A549 (cell line): ENCODE results near the gene CPLX1. TPM values are rescaled to one million over a fixed set of nuclear protein-coding genes. Genes with fewer than 3 reads are reported as not detected.

Experiments
- ATAC-seq, 2 experiments: fragments of 200-7000 bp in 1 of 2; fragments of >200 bp in 1 of 2; cut with Nextera tagmentation in 1 of 2; cut with Tn5 transposase in 1 of 2; 3 replicates each; pipeline versions ENCODE4 v1.8.0 to v1.9.1; 2018 to 2020; ENCODE audit warnings: mild to moderate bottlenecking in 1 of 2, moderate library complexity in 1 of 2
- CTCF ChIA-PET: fragments of 300-600 bp; sonication (Branson Sonifier 250); formaldehyde crosslinking; extraction: SDS; loops from one replicate; lab custom pipeline; 2021; ENCODE audit warnings: antibody characterized with exemption, inconsistent platforms; lab: Yijun Ruan, JAX
- POLR2A ChIA-PET: fragments of 350-600 bp; formaldehyde crosslinking; extraction: SDS; loops from one replicate; lab custom pipeline; 2021; ENCODE audit warnings: antibody characterized with exemption, inconsistent platforms; lab: Yijun Ruan, JAX
- DNase-seq, 2 experiments: peaks; one replicate each; pipeline versions ENCODE4 v3.0.0 to v3.0.0-alpha.2; 2011 to 2016; ENCODE audit warnings: low read depth in 1 of 2, low spot score in 1 of 2
- FAIRE-seq: peaks from 2 replicates; lab custom pipeline; 2011; peaks lifted over from hg19 to GRCh38; lab: Jason Lieb, UNC
- H3K27ac ChIP-seq, 2 experiments: fragments of >200 bp; sonication (Bioruptor Twin); formaldehyde crosslinking; 3 replicates each; pipeline ENCODE4 v1.5.1; 2016 to 2017
- H3K4me1 ChIP-seq: fragments of >200 bp; sonication (Bioruptor Twin); formaldehyde crosslinking; 3 replicates; pipeline ENCODE4 v1.6.1; 2016
- H3K4me2 ChIP-seq: fragments of >200 bp; sonication (Bioruptor Twin); formaldehyde crosslinking; 3 replicates; pipeline ENCODE4 v1.6.1; 2016
- H3K4me3 ChIP-seq: fragments of >200 bp; sonication (Bioruptor Twin); formaldehyde crosslinking; 3 replicates; pipeline ENCODE4 v1.5.1; 2016
- H3K9me3 ChIP-seq: fragments of >200 bp; sonication (Bioruptor Twin); formaldehyde crosslinking; 3 replicates; pipeline ENCODE4 v1.6.1; 2016
- ATOH8 ChIP-seq: fragments of 250-450 bp; sonication (Bioruptor Pico); IDR thresholded peaks from 2 replicates; pipeline ENCODE4 v1.5.0; 2020; ENCODE audit warnings: low read depth, mild to moderate bottlenecking, moderate library complexity
- BCL3 ChIP-seq: fragments of >200 bp; sonication (Bioruptor Twin); formaldehyde crosslinking; IDR thresholded peaks from 3 replicates; pipeline ENCODE4 v1.6.1; 2016
- CBX8 ChIP-seq: fragments of 200-600 bp; sonication (generic); IDR thresholded peaks from 2 replicates; pipeline ENCODE4 v1.6.1; 2016
- CHD2 ChIP-seq: fragments of 150-350 bp; IDR thresholded peaks from 2 replicates; pipeline ENCODE4 v1.6.1; 2014; ENCODE audit warnings: low read length; ENCODE audit not compliant: partially characterized antibody
- EHMT2 ChIP-seq: fragments of 200-600 bp; sonication (generic); IDR thresholded peaks from 2 replicates; pipeline ENCODE4 v1.6.1; 2016; ENCODE audit warnings: antibody characterized with exemption, low read depth, mild to moderate bottlenecking, moderate library complexity
- FOXS1 ChIP-seq: fragments of 250-450 bp; sonication (Bioruptor Pico); IDR thresholded peaks from 2 replicates; pipeline ENCODE4 v1.5.0; 2020; ENCODE audit warnings: mild to moderate bottlenecking, moderate library complexity
- HDAC2 ChIP-seq: fragments of 200-600 bp; sonication (generic); IDR thresholded peaks from 2 replicates; pipeline ENCODE4 v1.6.1; 2016
- HEYL ChIP-seq: fragments of 250-450 bp; sonication (Bioruptor Pico); IDR thresholded peaks from 2 replicates; pipeline ENCODE4 v1.8.0; 2021; ENCODE audit warnings: mild to moderate bottlenecking, moderate library complexity
- HOXB13 ChIP-seq: fragments of 250-450 bp; sonication (Bioruptor Pico); IDR thresholded peaks from 2 replicates; pipeline ENCODE4 v1.5.0; 2020; ENCODE audit warnings: low read depth, mild to moderate bottlenecking, moderate library complexity
- HOXB5 ChIP-seq: fragments of 250-450 bp; sonication (Bioruptor Pico); IDR thresholded peaks from 2 replicates; pipeline ENCODE4 v1.5.0; 2020; ENCODE audit warnings: mild to moderate bottlenecking, moderate library complexity
- KDM5A ChIP-seq: fragments of 200-600 bp; sonication (generic); IDR thresholded peaks from 2 replicates; pipeline ENCODE4 v1.6.1; 2016; ENCODE audit warnings: antibody characterized with exemption, mild to moderate bottlenecking
- NPAS2 ChIP-seq: fragments of 250-450 bp; sonication (Bioruptor Pico); IDR thresholded peaks from 2 replicates; pipeline ENCODE4 v1.8.0; 2022; ENCODE audit warnings: mild to moderate bottlenecking, moderate library complexity, borderline replicate concordance
- RAD21 ChIP-seq, 2 experiments: fragments of >200 bp in 1 of 2; sonication (Bioruptor Twin) in 1 of 2; formaldehyde crosslinking in 1 of 2; IDR thresholded peaks in 1 of 2; conservative IDR thresholded peaks in 1 of 2; 2 replicates in 1 of 2; 3 replicates in 1 of 2; pipeline ENCODE4 v1.6.1; 2012 to 2018; ENCODE audit warnings: inconsistent platforms in 1 of 2
- RCOR1 ChIP-seq: fragments of 150-350 bp; IDR thresholded peaks from 2 replicates; pipeline ENCODE4 v1.6.1; 2014; ENCODE audit warnings: antibody characterized with exemption, low read length, low read depth
- ZFP36 ChIP-seq: fragments of 450-650 bp; IDR thresholded peaks from 2 replicates; pipeline ENCODE4 v1.6.1; 2014; ENCODE audit warnings: borderline replicate concordance; ENCODE audit not compliant: partially characterized antibody
- ZSCAN20 ChIP-seq: fragments of 250-450 bp; sonication (Bioruptor Pico); IDR thresholded peaks from 2 replicates; pipeline ENCODE4 v1.8.0; 2022; ENCODE audit warnings: mild to moderate bottlenecking, moderate library complexity
- WGBS: methylation state at CpG from one replicate; pipeline ENCODE4 v1.1.6; 2017; ENCODE audit errors: missing lambda C conversion rate; 5-methylcytosine and 5-hydroxymethylcytosine counted together
- polyA minus RNA-seq: library from RNA; depleted of rRNA, polyadenylated mRNA; stranded (reverse); fragments of >200 nt; gene quantifications from 2 replicates; pipeline ENCODE4 v1.2.3, GENCODE V29; 2011; rRNA and poly(A)+ RNA removed
- polyA plus RNA-seq, 4 experiments: library from polyadenylated mRNA; depleted of rRNA in 3 of 4; stranded (reverse); fragments of >200 nt; fragmentation: RNase III in 1 of 4; extraction: RNeasy Plus Mini Kit Qiagen cat#74134 plus additional on column Dnase treatment in 1 of 4; gene quantifications; 2 replicates in 3 of 4; 3 replicates in 1 of 4; pipeline ENCODE4 v1.2.3, GENCODE V29; 2011 to 2017
- TF ChIP-seq, protein P1 (sequence below): fragments of 250-450 bp; sonication (Bioruptor Pico); IDR thresholded peaks from 2 replicates; pipeline ENCODE4 v1.5.0; 2021; ENCODE audit warnings: mild to moderate bottlenecking, moderate library complexity, borderline replicate concordance
- TF ChIP-seq, protein P2 (sequence below): fragments of 200-600 bp; sonication (generic); IDR thresholded peaks from 2 replicates; pipeline ENCODE4 v1.6.1; 2016; ENCODE audit warnings: antibody characterized with exemption, mild to moderate bottlenecking, moderate library complexity

CPLX1 gene
- 0.08 and 0.19 TPM in 2 replicates for polyA plus RNA-seq (2011; rRNA removed)
- 0.19 and 0.34 TPM in 2 replicates for polyA plus RNA-seq (2012; cell fraction: cytosol; rRNA removed)
- polyA plus RNA-seq (2012; cell fraction: nucleus; rRNA removed) = 0.32 and 0.37 TPM in 2 replicates
- 0.14 to 0.57 TPM (median 0.22 TPM) in 3 replicates for polyA plus RNA-seq (2017; fragmentation: RNase III; extraction: RNeasy Plus Mini Kit Qiagen cat#74134 plus additional on column Dnase treatment)
- not detected in 2 replicates for polyA minus RNA-seq

DNA sequence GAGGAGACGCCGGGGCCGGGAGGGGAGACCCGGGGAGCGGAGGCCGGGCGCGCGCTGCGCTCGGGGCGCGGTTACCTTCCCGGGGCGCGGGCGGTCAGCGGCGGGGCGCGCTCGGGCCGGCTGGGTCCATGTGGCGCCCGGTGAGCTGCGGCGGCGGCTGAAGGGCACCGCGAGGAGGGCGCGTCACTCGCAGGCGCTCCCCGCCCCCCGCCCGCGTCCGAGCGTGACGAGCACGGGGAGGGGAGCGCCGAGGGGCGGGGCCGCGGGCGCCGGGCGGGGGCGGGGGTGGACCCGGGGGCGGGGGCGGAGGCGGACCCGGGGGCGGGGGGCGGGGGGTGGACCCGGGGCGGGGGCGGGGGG lies at the start of gene CPLX1:
CPLX1 (minus strand) TSS at position 159 of the 360 bp plus-strand sequence. CDS start 1,607 bp downstream, outside the sequence.
- CTCF ChIA-PET = no interaction called here

DNA sequence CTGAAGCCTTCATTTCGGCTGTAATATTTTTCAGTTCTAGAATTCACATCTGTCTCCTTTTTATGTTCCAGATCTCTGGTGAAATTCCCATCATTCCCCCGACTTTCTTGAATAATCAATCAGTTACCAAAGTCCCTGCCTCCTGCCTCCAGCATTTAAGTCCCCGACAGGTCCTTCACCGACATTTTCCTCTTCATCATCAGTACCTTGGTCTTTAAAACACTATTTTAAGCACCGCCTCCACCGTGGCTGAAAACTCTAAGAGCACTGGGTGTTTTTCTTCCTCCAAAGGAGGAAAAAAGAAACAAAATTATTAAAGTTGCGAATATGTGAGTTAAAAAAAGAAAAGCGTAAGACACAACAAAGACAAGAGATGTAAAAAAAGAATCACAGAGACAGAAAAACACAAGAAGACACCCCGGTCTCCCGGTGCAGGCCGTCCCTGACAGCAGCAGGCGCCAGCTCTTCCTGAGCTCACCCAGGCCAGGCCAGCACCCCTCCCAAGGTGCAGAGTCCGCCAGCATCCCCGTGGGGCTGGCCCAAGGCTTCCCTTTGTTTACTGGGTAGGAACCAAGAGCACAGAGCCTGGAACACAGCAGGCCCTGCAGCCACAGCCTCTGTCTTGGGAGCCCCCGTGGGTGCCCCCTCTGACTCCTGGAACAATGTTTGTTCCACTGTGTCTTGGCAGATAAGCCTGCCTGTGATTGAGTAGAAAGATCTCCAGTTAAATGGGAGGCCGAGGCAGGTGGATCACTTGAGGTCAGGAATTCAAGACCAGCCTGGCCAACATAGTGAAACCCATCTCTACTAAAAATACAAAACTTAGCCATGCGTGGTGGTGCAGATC lies 49.3 kb upstream of the CPLX1 start:
- WGBS = 89% methylated on average over 16 of the region's 17 CpGs
- H3K4me1 ChIP-seq = no peaks in the 10 kb centered on the region
- DNase-seq (no peak), FAIRE-seq (no peak), ATAC-seq (no peak)
- no peak overlapping the region for H3K4me2 ChIP-seq
- ChIA-PET CTCF (no interaction called here), POLR2A (no interaction called here)
- no peak overlapping the region for H3K27ac ChIP-seq
- TF ChIP-seq KDM5A = no peak
- no peak for TF ChIP-seq ZSCAN20 (CRISPR knock-in tag)
- TF ChIP-seq CHD2 = no peak
- no peak overlapping the region for H3K4me3 ChIP-seq
- H3K9me3 ChIP-seq = no peaks in the 10 kb centered on the region

More for the DNA sequence above, at the start of gene CPLX1:
- no CpG with 5 or more reads among the region's 61 CpGs for WGBS
- Histone ChIP-seq H3K4me3 (peak within 1 kb of the TSS; percentile 43), H3K4me2 (peak within 1 kb of the TSS; percentile 94), H3K9me3 (no peaks in the 10 kb centered on the region), H3K27ac (0 out of 6 replicates have a peak within 1 kb of the TSS, but pooled peaks of 1 of the 2 experiments have one; percentile 20), H3K4me1 (peaks cover 5% of the 10 kb centered on the region; the same call in 1 of the 3 replicates)
- TF ChIP-seq HEYL (CRISPR knock-in tag) (no peak), CBX8 (no peak), CHD2 (no peak), HOXB13 (no peak)
- TF ChIP-seq, protein P1, sequence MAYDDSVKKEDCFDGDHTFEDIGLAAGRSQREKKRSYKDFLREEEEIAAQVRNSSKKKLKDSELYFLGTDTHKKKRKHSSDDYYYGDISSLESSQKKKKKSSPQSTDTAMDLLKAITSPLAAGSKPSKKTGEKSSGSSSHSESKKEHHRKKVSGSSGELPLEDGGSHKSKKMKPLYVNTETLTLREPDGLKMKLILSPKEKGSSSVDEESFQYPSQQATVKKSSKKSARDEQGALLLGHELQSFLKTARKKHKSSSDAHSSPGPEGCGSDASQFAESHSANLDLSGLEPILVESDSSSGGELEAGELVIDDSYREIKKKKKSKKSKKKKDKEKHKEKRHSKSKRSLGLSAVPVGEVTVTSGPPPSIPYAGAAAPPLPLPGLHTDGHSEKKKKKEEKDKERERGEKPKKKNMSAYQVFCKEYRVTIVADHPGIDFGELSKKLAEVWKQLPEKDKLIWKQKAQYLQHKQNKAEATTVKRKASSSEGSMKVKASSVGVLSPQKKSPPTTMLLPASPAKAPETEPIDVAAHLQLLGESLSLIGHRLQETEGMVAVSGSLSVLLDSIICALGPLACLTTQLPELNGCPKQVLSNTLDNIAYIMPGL (CRISPR knock-in tag) = no peak
- FAIRE-seq = no peak
- POLR2A ChIA-PET = no interaction called here
- no peak for DNase-seq
- ATAC-seq = no peak

DNA sequence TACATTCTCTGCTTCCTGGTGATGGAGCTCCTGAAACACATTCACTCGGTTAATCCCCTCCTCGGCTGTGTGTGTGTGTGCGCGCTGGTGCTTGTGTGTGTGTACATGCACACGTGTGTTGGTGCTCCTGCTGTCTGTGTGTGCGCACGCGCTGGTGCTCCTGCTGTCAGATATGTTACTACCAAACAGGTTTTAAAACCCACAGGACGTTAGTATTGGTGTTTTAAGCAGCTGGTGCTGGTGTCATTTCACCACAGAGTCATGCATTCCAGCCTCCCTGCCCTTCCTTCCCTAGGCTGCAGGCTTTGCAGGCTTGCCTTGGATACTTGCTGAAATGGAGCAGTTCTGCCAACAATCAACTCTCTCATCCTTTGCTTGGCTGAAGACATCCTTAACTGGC lies 48.1 kb upstream of the CPLX1 start:
- Histone ChIP-seq H3K4me2 (no peak overlapping the region), H3K9me3 (no peaks in the 10 kb centered on the region)
- POLR2A ChIA-PET = no interaction called here
- FAIRE-seq = no peak
- TF ChIP-seq BCL3 (no peak), ZFP36 (no peak), ATOH8 (CRISPR knock-in tag) (no peak), HOXB5 (CRISPR knock-in tag) (no peak), RAD21 (conservative IDR thresholded peaks at IDR 0.05 in 1 of 2, IDR thresholded peaks at IDR 0.05 in 1 of 2) (no peak), RCOR1 (no peak), EHMT2 (no peak), NPAS2 (CRISPR knock-in tag) (no peak), FOXS1 (CRISPR knock-in tag) (no peak), HDAC2 (no peak)
- TF ChIP-seq, protein P1 (CRISPR knock-in tag) = no peak
- TF ChIP-seq, protein P2, sequence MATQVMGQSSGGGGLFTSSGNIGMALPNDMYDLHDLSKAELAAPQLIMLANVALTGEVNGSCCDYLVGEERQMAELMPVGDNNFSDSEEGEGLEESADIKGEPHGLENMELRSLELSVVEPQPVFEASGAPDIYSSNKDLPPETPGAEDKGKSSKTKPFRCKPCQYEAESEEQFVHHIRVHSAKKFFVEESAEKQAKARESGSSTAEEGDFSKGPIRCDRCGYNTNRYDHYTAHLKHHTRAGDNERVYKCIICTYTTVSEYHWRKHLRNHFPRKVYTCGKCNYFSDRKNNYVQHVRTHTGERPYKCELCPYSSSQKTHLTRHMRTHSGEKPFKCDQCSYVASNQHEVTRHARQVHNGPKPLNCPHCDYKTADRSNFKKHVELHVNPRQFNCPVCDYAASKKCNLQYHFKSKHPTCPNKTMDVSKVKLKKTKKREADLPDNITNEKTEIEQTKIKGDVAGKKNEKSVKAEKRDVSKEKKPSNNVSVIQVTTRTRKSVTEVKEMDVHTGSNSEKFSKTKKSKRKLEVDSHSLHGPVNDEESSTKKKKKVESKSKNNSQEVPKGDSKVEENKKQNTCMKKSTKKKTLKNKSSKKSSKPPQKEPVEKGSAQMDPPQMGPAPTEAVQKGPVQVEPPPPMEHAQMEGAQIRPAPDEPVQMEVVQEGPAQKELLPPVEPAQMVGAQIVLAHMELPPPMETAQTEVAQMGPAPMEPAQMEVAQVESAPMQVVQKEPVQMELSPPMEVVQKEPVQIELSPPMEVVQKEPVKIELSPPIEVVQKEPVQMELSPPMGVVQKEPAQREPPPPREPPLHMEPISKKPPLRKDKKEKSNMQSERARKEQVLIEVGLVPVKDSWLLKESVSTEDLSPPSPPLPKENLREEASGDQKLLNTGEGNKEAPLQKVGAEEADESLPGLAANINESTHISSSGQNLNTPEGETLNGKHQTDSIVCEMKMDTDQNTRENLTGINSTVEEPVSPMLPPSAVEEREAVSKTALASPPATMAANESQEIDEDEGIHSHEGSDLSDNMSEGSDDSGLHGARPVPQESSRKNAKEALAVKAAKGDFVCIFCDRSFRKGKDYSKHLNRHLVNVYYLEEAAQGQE = no peak
- TF ChIP-seq, all 56 proteins: peak for 0
- no peaks in the 10 kb centered on the region for H3K4me1 ChIP-seq
- H3K4me3 ChIP-seq = no peak overlapping the region
- DNase-seq (no peak), ATAC-seq (no peak)
- 89% methylated on average over 9 of the region's 9 CpGs for WGBS
- CTCF ChIA-PET = no interaction called here
- no peak overlapping the region for H3K27ac ChIP-seq
